Thoracic aorta (tissue), 2 donors: ENCODE data around the gene COMMD2. TPM values are rescaled to one million over a fixed set of nuclear protein-coding genes. Genes with fewer than 3 reads are reported as not detected.
A peak's percentile ranks its signal among the peaks of the same experiment; 100 is the strongest.

Experiments used
- ATAC-seq: fragments of 150-250 bp; one replicate; pipeline ENCODE4 v1.8.0; 2017; ENCODE audit warnings: low read depth; ENCODE audit not compliant: insufficient number of reproducible peaks, low FRiP score
- DNase-seq: peaks from one replicate; pipeline ENCODE4 v3.0.0-alpha.2; 2020; ENCODE audit warnings: low spot score
- H3K27ac ChIP-seq, 2 donors: fragments of 200-600 bp; sonication (generic); 1 replicate in 1 of 2; 2 replicates in 1 of 2; pipeline ENCODE4 v1.5.1; 2016; ENCODE audit warnings: mild to moderate bottlenecking in 2 of 2, moderate library complexity in 2 of 2
- H3K27me3 ChIP-seq: fragments of 200-600 bp; sonication (generic); replicated peaks from 2 replicates; pipeline ENCODE4 v1.6.0; 2016; ENCODE audit warnings: mild to moderate bottlenecking; ENCODE audit not compliant: insufficient read depth
- H3K36me3 ChIP-seq: fragments of 200-600 bp; sonication (generic); one replicate; pipeline ENCODE4 v1.5.1; 2016
- H3K4me1 ChIP-seq, 2 donors: fragments of 200-600 bp; sonication (generic); 1 replicate in 1 of 2; 2 replicates in 1 of 2; pipeline versions ENCODE4 v1.5.1 to v1.6.0; 2016; ENCODE audit warnings: low read depth in 2 of 2, mild to moderate bottlenecking in 1 of 2; ENCODE audit not compliant: control insufficient read depth in 1 of 2
- H3K4me3 ChIP-seq: fragments of 200-600 bp; sonication (generic); 2 replicates; pipeline ENCODE4 v1.5.1; 2016; ENCODE audit warnings: mild to moderate bottlenecking
- H3K9me3 ChIP-seq: fragments of 200-600 bp; sonication (generic); 2 replicates; pipeline ENCODE4 v1.5.1; 2016
- total RNA-seq, 2 donors: library from RNA; depleted of rRNA; stranded (reverse); fragments of >200 nt; gene quantifications; one replicate each; pipeline versions ENCODE4 v1.1.0 to v1.2.3, GENCODE V29; 2016
- TF ChIP-seq, protein P1 (sequence below): fragments of 200-600 bp; sonication (generic); IDR thresholded peaks from one replicate; pipeline ENCODE4 v1.5.1; 2019; ENCODE audit warnings: antibody characterized with exemption

COMMD2 gene
- total RNA-seq, 2 donors from 2014 or later = 11.4 to 20.5 TPM

DNA sequence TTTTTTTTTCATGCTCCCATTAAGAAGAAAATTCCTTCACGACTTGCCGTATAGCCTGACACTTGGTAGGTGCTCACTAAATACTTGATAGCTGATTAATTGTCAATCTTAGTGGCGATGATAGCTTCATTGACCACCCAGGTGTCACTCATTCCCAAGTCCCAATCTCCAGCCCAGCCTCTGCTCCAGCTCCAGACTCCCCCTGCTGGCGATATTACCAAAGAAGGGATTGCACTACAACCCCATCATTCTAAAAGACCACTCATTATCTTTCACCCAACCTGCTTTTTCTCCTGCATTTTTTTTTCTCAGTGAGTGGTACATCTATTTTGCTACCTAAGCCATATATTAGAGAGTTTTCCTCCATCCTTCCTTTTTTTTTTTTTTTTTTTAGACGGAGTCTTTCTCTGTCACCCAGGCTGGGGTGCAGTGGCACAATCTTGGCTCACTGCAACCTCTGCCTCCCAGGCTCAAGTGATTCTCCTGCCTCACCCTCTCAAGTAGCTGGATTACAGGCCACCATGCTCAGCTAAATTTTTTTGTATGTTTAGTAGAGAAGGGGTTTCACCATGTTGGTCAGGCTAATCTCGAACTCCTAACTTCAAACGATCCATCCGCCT, 19.5 kb upstream of the COMMD2 start:
- no peak for ATAC-seq

DNA sequence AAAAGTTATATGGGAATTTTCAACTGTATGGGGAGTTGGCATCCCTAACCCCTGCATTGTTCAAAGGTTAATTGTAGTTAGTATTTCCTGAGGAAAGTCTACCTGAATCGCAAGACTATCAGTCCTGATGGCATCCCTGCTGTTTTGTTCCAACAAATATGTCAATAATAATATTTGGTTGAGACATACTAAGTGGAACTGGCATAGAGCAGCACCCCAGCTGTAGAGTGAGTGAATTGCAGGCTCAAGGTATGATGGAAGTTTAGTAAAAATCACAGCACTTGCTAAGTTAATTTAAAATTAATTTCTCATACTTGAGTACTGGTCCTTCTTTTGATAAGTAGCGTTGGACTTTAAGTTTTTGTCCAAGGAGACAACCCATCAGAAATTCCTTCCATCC, 18.0 kb upstream of the COMMD2 start:
- Histone ChIP-seq H3K36me3 (no peaks in the 10 kb centered on the region), H3K27me3 (no peaks in the 10 kb centered on the region), H3K4me3 (no peak overlapping the region), H3K9me3 (no peaks in the 10 kb centered on the region), H3K27ac (no peak overlapping the region), H3K4me1 (no peaks in the 10 kb centered on the region)
- TF ChIP-seq, protein P1, sequence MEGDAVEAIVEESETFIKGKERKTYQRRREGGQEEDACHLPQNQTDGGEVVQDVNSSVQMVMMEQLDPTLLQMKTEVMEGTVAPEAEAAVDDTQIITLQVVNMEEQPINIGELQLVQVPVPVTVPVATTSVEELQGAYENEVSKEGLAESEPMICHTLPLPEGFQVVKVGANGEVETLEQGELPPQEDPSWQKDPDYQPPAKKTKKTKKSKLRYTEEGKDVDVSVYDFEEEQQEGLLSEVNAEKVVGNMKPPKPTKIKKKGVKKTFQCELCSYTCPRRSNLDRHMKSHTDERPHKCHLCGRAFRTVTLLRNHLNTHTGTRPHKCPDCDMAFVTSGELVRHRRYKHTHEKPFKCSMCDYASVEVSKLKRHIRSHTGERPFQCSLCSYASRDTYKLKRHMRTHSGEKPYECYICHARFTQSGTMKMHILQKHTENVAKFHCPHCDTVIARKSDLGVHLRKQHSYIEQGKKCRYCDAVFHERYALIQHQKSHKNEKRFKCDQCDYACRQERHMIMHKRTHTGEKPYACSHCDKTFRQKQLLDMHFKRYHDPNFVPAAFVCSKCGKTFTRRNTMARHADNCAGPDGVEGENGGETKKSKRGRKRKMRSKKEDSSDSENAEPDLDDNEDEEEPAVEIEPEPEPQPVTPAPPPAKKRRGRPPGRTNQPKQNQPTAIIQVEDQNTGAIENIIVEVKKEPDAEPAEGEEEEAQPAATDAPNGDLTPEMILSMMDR = no peak
- DNase-seq (no peak), ATAC-seq (no peak)

More for the DNA sequence above, 19.5 kb upstream of the COMMD2 start:
- Histone ChIP-seq H3K27ac (no peak overlapping the region), H3K4me1 (no peaks in the 10 kb centered on the region), H3K27me3 (no peaks in the 10 kb centered on the region), H3K9me3 (no peaks in the 10 kb centered on the region), H3K36me3 (no peaks in the 10 kb centered on the region), H3K4me3 (no peak overlapping the region)
- peak; percentile 15 for DNase-seq
- TF ChIP-seq, protein P1 = peak; percentile 67

DNA sequence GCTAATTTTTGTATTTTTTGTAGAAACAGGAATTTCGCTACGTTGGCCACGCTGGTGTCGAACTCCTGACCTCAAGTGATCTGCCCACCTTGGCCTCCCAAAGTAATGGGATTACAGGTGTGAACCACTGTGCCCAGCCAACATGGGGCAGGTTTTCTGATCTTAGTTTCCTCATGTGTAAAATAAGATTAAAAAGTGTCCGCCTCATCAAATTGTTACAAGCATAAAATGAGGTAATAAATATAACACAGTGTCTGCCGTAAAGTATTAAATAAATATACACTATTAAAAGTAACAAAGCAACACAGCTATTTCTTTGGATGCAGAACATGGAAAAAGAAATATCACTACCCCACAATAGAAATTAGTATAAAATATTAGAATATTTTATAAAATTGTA, 16.4 kb upstream of the COMMD2 start:
- TF ChIP-seq, protein P1 = no peak
- DNase-seq (no peak), ATAC-seq (no peak)
- Histone ChIP-seq H3K9me3 (no peaks in the 10 kb centered on the region), H3K4me3 (no peak overlapping the region), H3K27me3 (no peaks in the 10 kb centered on the region), H3K27ac (no peak overlapping the region), H3K4me1 (no peaks in the 10 kb centered on the region), H3K36me3 (no peaks in the 10 kb centered on the region)

DNA sequence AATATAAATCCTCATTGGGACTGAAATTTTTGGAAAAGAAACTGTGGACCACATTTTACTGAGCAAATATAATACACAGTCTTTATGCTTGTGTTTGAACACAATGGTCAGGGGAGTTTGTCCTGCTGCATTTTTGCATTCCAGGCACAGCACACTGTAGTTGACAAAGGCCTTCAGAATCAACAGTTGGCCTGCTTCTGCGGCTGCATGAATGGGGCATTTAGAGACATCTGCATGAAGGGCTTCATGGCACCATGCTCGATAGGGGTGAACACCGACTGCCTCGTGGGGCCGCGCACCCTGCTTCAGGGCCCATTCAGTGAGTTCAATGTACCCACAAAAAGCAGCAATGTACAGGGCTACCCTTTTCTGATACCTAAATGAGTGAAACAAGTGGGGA, 15.4 kb upstream of the COMMD2 start:
- Histone ChIP-seq H3K36me3 (no peaks in the 10 kb centered on the region), H3K27ac (no peak overlapping the region)
- TF ChIP-seq, protein P1 = no peak

DNA sequence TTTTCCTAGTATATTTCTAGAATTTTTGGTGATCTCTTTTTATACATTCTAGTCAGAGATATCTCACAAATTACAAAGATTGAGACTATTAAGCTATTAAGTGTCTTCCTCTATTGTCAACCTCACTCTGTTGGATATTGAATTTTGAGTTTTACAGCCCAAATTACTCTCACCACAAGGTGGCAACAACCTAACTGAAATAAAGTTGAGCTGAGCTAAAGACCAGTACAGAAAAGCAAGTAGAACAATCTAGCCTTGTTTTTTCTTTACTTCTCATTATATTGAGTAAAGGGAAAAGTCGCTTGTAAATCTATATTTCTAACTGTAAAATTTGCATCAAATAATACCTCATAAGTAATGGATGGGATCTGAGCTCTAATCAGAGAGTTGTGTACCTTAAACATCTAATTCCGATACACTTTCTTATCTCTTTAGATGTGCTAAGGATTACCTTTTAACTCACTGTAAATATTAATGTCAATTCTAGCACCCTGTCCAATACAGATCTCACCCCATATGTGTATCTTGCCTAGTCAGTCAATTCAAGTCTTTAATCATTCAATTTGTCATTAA, 13.6 kb upstream of the COMMD2 start:
- no peaks in the 10 kb centered on the region for H3K36me3 ChIP-seq
- TF ChIP-seq, protein P1 = peak; percentile 51
- H3K27me3 ChIP-seq = no peaks in the 10 kb centered on the region
- no peaks in the 10 kb centered on the region for H3K9me3 ChIP-seq
- no peak overlapping the region for H3K4me3 ChIP-seq
- H3K27ac ChIP-seq = no peak overlapping the region
- DNase-seq (no peak), ATAC-seq (no peak)
- no peaks in the 10 kb centered on the region for H3K4me1 ChIP-seq

More for the DNA sequence above, 15.4 kb upstream of the COMMD2 start:
- H3K27me3 ChIP-seq = no peaks in the 10 kb centered on the region
- ATAC-seq (no peak), DNase-seq (no peak)
- no peak overlapping the region for H3K4me3 ChIP-seq
- no peaks in the 10 kb centered on the region for H3K4me1 ChIP-seq
- no peaks in the 10 kb centered on the region for H3K9me3 ChIP-seq
